ENCODE data around the gene PITX1.

Gene PITX1

GRCh38 chr5:135027697-135028615 is 6.1 kb downstream of the PITX1 start:
- no peak for DNase-seq

- no peak for DNase-seq
Observed at GRCh38 chr5:135027266-135027696, 6.7 kb downstream of the PITX1 start.

GRCh38 chr5:135026645-135027265 is 7.3 kb downstream of the PITX1 start:
- no peak for DNase-seq

- DNase-seq: no peak
Observed at GRCh38 chr5:135025730-135026644, 8.0 kb downstream of the PITX1 start.

GRCh38 chr5:135024956-135025729 is 8.9 kb downstream of the PITX1 start:
- no peak for DNase-seq

- no peak for DNase-seq
Observed at GRCh38 chr5:135020111-135020895, 13.7 kb downstream of the PITX1 start.

- DNase-seq: no peak
Observed at GRCh38 chr5:135019314-135019713, 14.7 kb downstream of the PITX1 start.

- no peak for DNase-seq
Observed at GRCh38 chr5:135018457-135018856, 15.6 kb downstream of the PITX1 start.

GRCh38 chr5:135016861-135017290 is 17.2 kb downstream of the PITX1 start:
- DNase-seq: no peak

- no peak for DNase-seq
Observed at GRCh38 chr5:135015942-135016341, 18.1 kb downstream of the PITX1 start.

- DNase-seq: no peak
Observed at GRCh38 chr5:135013947-135014570, 20.0 kb downstream of the PITX1 start.

GRCh38 chr5:135013445-135013844 is 20.6 kb downstream of the PITX1 start:
- no peak for DNase-seq

GRCh38 chr5:135012951-135013391 is 21.1 kb downstream of the PITX1 start:
- no peak for DNase-seq

- DNase-seq: no peak
Observed at GRCh38 chr5:135012033-135012588, 21.9 kb downstream of the PITX1 start.

GRCh38 chr5:135011355-135012032 is 22.5 kb downstream of the PITX1 start:
- no peak for DNase-seq

GRCh38 chr5:135010502-135011354 is 23.3 kb downstream of the PITX1 start:
- no peak for DNase-seq

GRCh38 chr5:135009736-135010501 is 24.1 kb downstream of the PITX1 start:
- no peak for DNase-seq

Measured in activated naive CD4-positive, alpha-beta T cell (primary cell).